Mesothelial cell of epicardium (in vitro differentiated cells): Measurements from ENCODE around the gene RNPEPL1. TPM values are rescaled to one million over a fixed set of nuclear protein-coding genes. Genes with fewer than 3 reads are reported as not detected.
"Not testable (repeated sequence)": the region's sequence is repeated elsewhere in the genome, so short reads cannot be mapped to it uniquely, and the experiment has no call there.

ENCODE experiments used
- DNase-seq, 2 experiments: peaks; one replicate each; pipeline ENCODE4 v3.0.0; 2021; ENCODE audit warnings: low spot score in 2 of 2; ENCODE audit not compliant: unreplicated experiment in 2 of 2
- H3K27ac Mint-ChIP-seq: 2 replicates; pipeline ENCODE4 v1.8.0; 2021; ENCODE audit warnings: mixed read lengths
- H3K27me3 Mint-ChIP-seq: 2 replicates; pipeline ENCODE4 v1.8.0; 2021; ENCODE audit warnings: low read depth, mixed read lengths
- H3K36me3 Mint-ChIP-seq: 2 replicates; pipeline ENCODE4 v1.8.0; 2021; ENCODE audit warnings: mixed read lengths
- H3K4me1 Mint-ChIP-seq: 2 replicates; pipeline ENCODE4 v1.8.0; 2021; ENCODE audit warnings: mixed read lengths
- H3K4me3 Mint-ChIP-seq: 2 replicates; pipeline ENCODE4 v1.8.0; 2021; ENCODE audit warnings: mild to moderate bottlenecking, moderate library complexity, mixed read lengths
- H3K9me3 Mint-ChIP-seq: 2 replicates; pipeline ENCODE4 v1.8.0; 2021; ENCODE audit warnings: mixed read lengths
- CTCF ChIP-seq: fragments of 200-600 bp; sonication (generic); IDR thresholded peaks from one replicate; pipeline ENCODE4 v1.5.0; 2021; ENCODE audit warnings: antibody characterized with exemption; ENCODE audit not compliant: unreplicated experiment
- total RNA-seq: library from RNA; stranded (reverse); gene quantifications from 3 replicates; pipeline ENCODE4 v1.2.1, GENCODE V29; 2021

RNPEPL1 gene
- total RNA-seq, 1 donor from 2014 or later, result 28.3 TPM

GRCh38 chr2:240531038-240531437, 37.2 kb upstream of the RNPEPL1 start:
- DNase-seq, result no peak
- peaks cover 65% of the 10 kb centered on the region for H3K9me3 Mint-ChIP-seq
- H3K4me1 Mint-ChIP-seq, result no peaks in the 10 kb centered on the region
- H3K36me3 Mint-ChIP-seq, result peaks cover 77% of the 10 kb centered on the region
- no peak overlapping the region for H3K27ac Mint-ChIP-seq
- no peaks in the 10 kb centered on the region for H3K27me3 Mint-ChIP-seq
- H3K4me3 Mint-ChIP-seq, result no peak overlapping the region
- no peak for TF ChIP-seq CTCF

GRCh38 chr2:240532031-240532775, 36.1 kb upstream of the RNPEPL1 start:
- peaks cover 56% of the 10 kb centered on the region for H3K9me3 Mint-ChIP-seq
- peaks cover 68% of the 10 kb centered on the region for H3K36me3 Mint-ChIP-seq
- no peak overlapping the region for H3K27ac Mint-ChIP-seq

GRCh38 chr2:240538031-240538780, 30.1 kb upstream of the RNPEPL1 start:
- Mint-ChIP-seq H3K27me3 (no peaks in the 10 kb centered on the region), H3K36me3 (peaks cover 43% of the 10 kb centered on the region), H3K9me3 (peaks cover 19% of the 10 kb centered on the region), H3K4me3 (no peak overlapping the region), H3K27ac (no peak overlapping the region), H3K4me1 (no peaks in the 10 kb centered on the region)
- DNase-seq, result no peak
- no peak for TF ChIP-seq CTCF

More at GRCh38 chr2:240532031-240532775, 36.1 kb upstream of the RNPEPL1 start:
- TF ChIP-seq CTCF, result no peak
- H3K27me3 Mint-ChIP-seq, result no peaks in the 10 kb centered on the region
- no peaks in the 10 kb centered on the region for H3K4me1 Mint-ChIP-seq
- DNase-seq, result no peak
- H3K4me3 Mint-ChIP-seq, result no peak overlapping the region

DNA sequence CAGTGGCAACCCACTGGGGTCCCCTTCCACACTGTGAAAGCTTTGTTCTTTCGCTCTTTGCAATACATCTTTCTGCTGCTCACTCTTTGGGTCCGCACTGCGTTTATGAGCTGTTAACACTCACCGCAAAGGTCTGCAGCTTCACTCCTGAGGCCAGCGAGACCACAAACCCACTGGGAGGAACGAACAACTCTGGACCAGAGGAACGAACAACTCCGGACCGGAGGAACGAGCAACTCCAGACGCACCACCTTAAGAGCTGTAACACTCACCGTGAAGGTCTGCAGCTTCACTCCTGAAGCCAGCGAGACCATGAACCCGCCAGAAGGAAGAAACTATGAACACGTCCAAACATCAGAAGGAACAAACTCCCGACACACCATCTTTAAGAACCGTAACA, 29.2 kb upstream of the RNPEPL1 start:
- not testable (repeated sequence) for H3K27me3 Mint-ChIP-seq, DNase-seq, H3K27ac Mint-ChIP-seq, H3K4me3 Mint-ChIP-seq, H3K4me1 Mint-ChIP-seq
- peaks cover 18% of the 10 kb centered on the region for H3K9me3 Mint-ChIP-seq
- H3K36me3 Mint-ChIP-seq, result peaks cover 39% of the 10 kb centered on the region

DNA sequence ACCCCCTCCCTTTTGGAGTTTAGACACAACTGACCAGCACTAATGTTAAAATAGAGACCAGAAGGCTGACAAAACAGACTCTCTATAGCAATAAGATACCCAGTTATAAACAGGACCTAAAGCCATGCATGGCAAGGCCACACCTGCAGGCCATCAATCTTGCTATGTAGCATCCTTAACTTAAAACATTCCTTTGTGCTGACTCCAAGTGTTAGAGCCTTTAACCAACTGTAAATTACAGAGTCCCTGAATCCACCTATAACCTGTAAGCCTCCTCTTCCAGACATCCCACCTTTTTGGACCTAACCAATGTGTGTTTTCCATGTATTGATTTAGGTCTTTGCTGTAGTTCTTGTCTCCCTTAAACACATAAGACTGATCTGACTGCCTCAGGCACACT, 28.4 kb upstream of the RNPEPL1 start:
- no peaks in the 10 kb centered on the region for H3K27me3 Mint-ChIP-seq
- TF ChIP-seq CTCF, result no peak
- peaks cover 20% of the 10 kb centered on the region for H3K9me3 Mint-ChIP-seq
- DNase-seq, result no peak
- H3K27ac Mint-ChIP-seq, result no peak overlapping the region
- H3K4me1 Mint-ChIP-seq, result no peaks in the 10 kb centered on the region
- peaks cover 38% of the 10 kb centered on the region for H3K36me3 Mint-ChIP-seq
- no peak overlapping the region for H3K4me3 Mint-ChIP-seq

DNA sequence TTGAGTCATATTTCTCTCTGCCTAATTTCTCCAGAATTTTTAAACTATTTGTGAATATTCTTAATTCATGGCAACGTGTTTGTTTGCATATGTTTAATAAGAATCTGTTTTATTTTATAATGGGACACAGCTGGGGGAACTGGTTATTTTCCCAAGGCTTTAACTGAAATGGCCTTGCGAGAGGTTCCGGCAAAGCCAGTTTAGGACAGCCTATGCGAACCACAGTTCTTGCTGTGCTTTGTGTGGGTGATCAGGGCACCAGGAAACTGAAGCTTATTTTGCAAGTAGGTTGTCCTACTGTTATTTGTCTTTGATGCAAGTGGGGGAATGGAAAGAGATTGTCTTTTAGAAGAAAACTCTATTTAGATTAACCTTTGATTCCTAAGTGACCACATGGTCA, 17.0 kb upstream of the RNPEPL1 start:
- Mint-ChIP-seq H3K4me1 (peaks cover 1% of the 10 kb centered on the region), H3K27ac (no peak overlapping the region), H3K36me3 (peaks cover 29% of the 10 kb centered on the region), H3K4me3 (no peak overlapping the region), H3K9me3 (peaks cover 20% of the 10 kb centered on the region), H3K27me3 (no peaks in the 10 kb centered on the region)
- no peak for TF ChIP-seq CTCF
- DNase-seq, result no peak
